ENCODE measurements around the gene MFAP1.

- TF ChIP-seq CTCF (IDR thresholded peaks at IDR 0.05; ENCODE audit: low read depth, low read length, poor library complexity, severe bottlenecking) (no peak), EZH2phosphoT487 (IDR thresholded peaks at IDR 0.05; ENCODE audit: borderline replicate concordance, low read length) (no peak)
Measured at GRCh38 chr15:43867096-43867495, 42.6 kb upstream of the MFAP1 start.

All from DOHH2 (cell line).